HG02870 (cell line): Measurements from ENCODE around the gene ERN2.

ENCODE experiments used
- ATAC-seq: cut with Tn5 transposase; IDR thresholded peaks from one replicate; pipeline ENCODE4 v1.9.1; 2021; ENCODE audit warnings: mild to moderate bottlenecking, moderate library complexity; ENCODE audit not compliant: unreplicated experiment

ERN2 gene

GRCh38 chr16:23689442-23690187, 23.4 kb downstream of the ERN2 start:
- ATAC-seq: no peak

- no peak for ATAC-seq
Observed at GRCh38 chr16:23687034-23687808, 25.8 kb downstream of the ERN2 start.

- ATAC-seq: no peak
Observed at GRCh38 chr16:23683487-23683886, 29.5 kb downstream of the ERN2 start.

- no peak for ATAC-seq
Observed at GRCh38 chr16:23682181-23682580, 30.8 kb downstream of the ERN2 start.

GRCh38 chr16:23679986-23680336, 33.1 kb downstream of the ERN2 start:
- no peak for ATAC-seq

GRCh38 chr16:23679274-23679985, 33.6 kb downstream of the ERN2 start:
- no peak for ATAC-seq

- ATAC-seq: peak; percentile 85
Observed at GRCh38 chr16:23678430-23679273, 34.4 kb downstream of the ERN2 start, which contains the start of gene PLK1. Gene PLK1, plus strand, starts transcription at chr16:23678889. Its CDS starts 44 bp downstream, at chr16:23678933.

GRCh38 chr16:23676924-23677480, 36.0 kb downstream of the ERN2 start:
- ATAC-seq: no peak

- no peak for ATAC-seq
Observed at GRCh38 chr16:23673971-23674614, 38.9 kb downstream of the ERN2 start.

GRCh38 chr16:23670137-23670776, 42.8 kb downstream of the ERN2 start:
- peak; percentile 96 for ATAC-seq

GRCh38 chr16:23668873-23669272, 44.1 kb downstream of the ERN2 start:
- ATAC-seq: no peak

- no peak for ATAC-seq
Observed at GRCh38 chr16:23668225-23668624, 44.8 kb downstream of the ERN2 start.

- no peak for ATAC-seq
Observed at GRCh38 chr16:23667355-23667659, 45.7 kb downstream of the ERN2 start.

GRCh38 chr16:23666571-23667354, 46.3 kb downstream of the ERN2 start:
- ATAC-seq: no peak

GRCh38 chr16:23663918-23664317, 49.1 kb downstream of the ERN2 start:
- ATAC-seq: no peak

GRCh38 chr16:23651943-23652468, 61.0 kb downstream of the ERN2 start:
- ATAC-seq: peak; percentile 57

- no peak for ATAC-seq
Observed at GRCh38 chr16:23650674-23651416, 62.2 kb downstream of the ERN2 start.

- ATAC-seq: no peak
Observed at GRCh38 chr16:23642246-23642774, 70.7 kb downstream of the ERN2 start.
